CD4-positive, alpha-beta T cell (primary cell): Measurements from ENCODE around the gene SERPINI1. TPM values are rescaled to one million over a fixed set of nuclear protein-coding genes. Genes with fewer than 3 reads are reported as not detected.

ENCODE experiments used
- ATAC-seq: fragments of 200-7000 bp; cut with Tn5 transposase; one replicate; pipeline ENCODE4 v1.10.0; 2022; ENCODE audit warnings: mild to moderate bottlenecking; ENCODE audit not compliant: poor library complexity
- CTCF ChIA-PET: fragments of 350-600 bp; sonication (Branson Sonifier 250); formaldehyde crosslinking; loops from one replicate; lab custom pipeline; 2021; ENCODE audit warnings: antibody characterized with exemption, inconsistent platforms; lab: Charles Lee
- POLR2A ChIA-PET: fragments of 350-600 bp; sonication (Branson Sonifier 250); formaldehyde crosslinking; loops from one replicate; lab custom pipeline; 2021; ENCODE audit warnings: antibody characterized with exemption, inconsistent platforms; lab: Charles Lee
- DNase-seq, 14 experiments: peaks; one replicate each; pipeline ENCODE4 v3.0.0-alpha.2; 2013 to 2020; ENCODE audit warnings: mixed read lengths in 2 of 14
- H3K27ac ChIP-seq, 2 donors: one replicate each; pipeline versions ENCODE4 v1.5.1 to v1.7.0; 2013; ENCODE audit warnings: low read length in 2 of 2, low read depth in 1 of 2, mild to moderate bottlenecking in 1 of 2
- H3K27me3 ChIP-seq, 2 experiments: 1 replicate in 1 of 2; 2 replicates in 1 of 2; pipeline versions ENCODE4 v1.6.1 to v1.7.0; 2013; ENCODE audit warnings: low read length in 2 of 2, control low read depth in 1 of 2, mild to moderate bottlenecking in 1 of 2, moderate library complexity in 1 of 2; ENCODE audit not compliant: insufficient read depth in 2 of 2, control insufficient read depth in 1 of 2
- H3K36me3 ChIP-seq: one replicate; pipeline ENCODE4 v1.6.1; 2013; ENCODE audit warnings: low read length, control low read depth; ENCODE audit not compliant: insufficient read depth
- H3K4me1 ChIP-seq: one replicate; pipeline ENCODE4 v1.6.1; 2013; ENCODE audit warnings: low read length, control low read depth; ENCODE audit not compliant: insufficient read depth
- H3K4me3 ChIP-seq: one replicate; pipeline ENCODE4 v1.5.1; 2013; ENCODE audit warnings: mild to moderate bottlenecking, low read length, moderate library complexity
- H3K9me3 ChIP-seq, 2 experiments: 1 replicate in 1 of 2; 2 replicates in 1 of 2; pipeline versions ENCODE4 v1.6.1 to v1.7.0; 2013; ENCODE audit warnings: low read length in 2 of 2, mild to moderate bottlenecking in 2 of 2, control low read depth in 1 of 2, moderate library complexity in 1 of 2; ENCODE audit not compliant: control insufficient read depth in 1 of 2, insufficient read depth in 1 of 2
- H3K27ac Mint-ChIP-seq: one replicate; pipeline ENCODE4 v1.8.0; 2020; ENCODE audit warnings: mixed read lengths
- H3K27me3 Mint-ChIP-seq: one replicate; pipeline ENCODE4 v1.8.0; 2021; ENCODE audit warnings: mixed read lengths
- H3K36me3 Mint-ChIP-seq: one replicate; pipeline ENCODE4 v1.8.0; 2021; ENCODE audit warnings: low read depth, mixed read lengths
- H3K4me1 Mint-ChIP-seq: one replicate; pipeline ENCODE4 v1.8.0; 2021; ENCODE audit warnings: low read depth, mixed read lengths
- H3K4me3 Mint-ChIP-seq: one replicate; pipeline ENCODE4 v1.8.0; 2020; ENCODE audit warnings: mild to moderate bottlenecking, mixed read lengths
- H3K9me3 Mint-ChIP-seq: one replicate; pipeline ENCODE4 v1.8.0; 2020; ENCODE audit warnings: mixed read lengths
- intact Hi-C, 2 experiments: fragments of 100-400 bp; cut with DNase I in 1 of 2; cut with micrococcal nuclease in 1 of 2; formaldehyde crosslinking; loops; one replicate each; pipeline versions ENCODE4 v1.15.1 to v1.9.0; 2023 to 2025; cut with DNase I, micrococcal nuclease
- total RNA-seq, 174 experiments: library from RNA in 2 of 174; stranded (reverse) in 2 of 174; gene quantifications; one replicate each; pipeline ENCODE4 v1.2.3 and lab custom pipeline; 2021 to 2026
- TF ChIP-seq, protein P1 (sequence below): fragments of 200-600 bp; IDR thresholded peaks from one replicate; pipeline ENCODE4 v1.8.0; 2022; ENCODE audit warnings: antibody characterized with exemption, mild to moderate bottlenecking

The SERPINI1 gene
- total RNA-seq, 2 experiments from 2014 or later: 0.64 to 0.66 TPM

DNA sequence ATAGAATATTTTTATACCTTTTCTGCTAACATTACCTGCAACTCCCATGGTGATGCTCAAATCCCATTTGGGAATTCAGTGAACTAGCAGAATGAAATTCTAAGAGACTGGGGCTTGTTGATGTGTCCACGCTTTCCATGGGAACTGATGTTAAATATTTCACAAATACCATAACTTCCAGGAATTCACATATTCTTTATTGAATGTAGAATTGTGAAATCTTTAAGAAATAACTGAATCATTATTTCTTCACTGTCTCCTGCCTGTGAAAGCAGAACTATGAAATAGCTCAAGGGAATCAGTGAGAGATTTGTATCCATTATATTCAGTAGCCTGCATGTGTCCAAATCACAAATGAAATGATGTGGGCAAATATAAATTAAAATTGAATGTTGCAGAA, 130.8 kb downstream of the SERPINI1 start:
- Histone ChIP-seq H3K4me3 (no peak overlapping the region), H3K27me3 (peaks cover 0 to 3% of the 10 kb centered on the region in 2 experiments), H3K27ac (no peak overlapping the region), H3K9me3 (no peaks in the 10 kb centered on the region), H3K36me3 (no peaks in the 10 kb centered on the region), H3K4me1 (no peaks in the 10 kb centered on the region)
- ChIA-PET POLR2A (no interaction called here), CTCF (no interaction called here)
- DNase-seq: no peak
- no peak for ATAC-seq
- H3K36me3 Mint-ChIP-seq: no peaks in the 10 kb centered on the region
- H3K27ac Mint-ChIP-seq: no peak overlapping the region
- H3K9me3 Mint-ChIP-seq: no peaks in the 10 kb centered on the region
- intact Hi-C loops: no loop called here
- TF ChIP-seq, protein P1, sequence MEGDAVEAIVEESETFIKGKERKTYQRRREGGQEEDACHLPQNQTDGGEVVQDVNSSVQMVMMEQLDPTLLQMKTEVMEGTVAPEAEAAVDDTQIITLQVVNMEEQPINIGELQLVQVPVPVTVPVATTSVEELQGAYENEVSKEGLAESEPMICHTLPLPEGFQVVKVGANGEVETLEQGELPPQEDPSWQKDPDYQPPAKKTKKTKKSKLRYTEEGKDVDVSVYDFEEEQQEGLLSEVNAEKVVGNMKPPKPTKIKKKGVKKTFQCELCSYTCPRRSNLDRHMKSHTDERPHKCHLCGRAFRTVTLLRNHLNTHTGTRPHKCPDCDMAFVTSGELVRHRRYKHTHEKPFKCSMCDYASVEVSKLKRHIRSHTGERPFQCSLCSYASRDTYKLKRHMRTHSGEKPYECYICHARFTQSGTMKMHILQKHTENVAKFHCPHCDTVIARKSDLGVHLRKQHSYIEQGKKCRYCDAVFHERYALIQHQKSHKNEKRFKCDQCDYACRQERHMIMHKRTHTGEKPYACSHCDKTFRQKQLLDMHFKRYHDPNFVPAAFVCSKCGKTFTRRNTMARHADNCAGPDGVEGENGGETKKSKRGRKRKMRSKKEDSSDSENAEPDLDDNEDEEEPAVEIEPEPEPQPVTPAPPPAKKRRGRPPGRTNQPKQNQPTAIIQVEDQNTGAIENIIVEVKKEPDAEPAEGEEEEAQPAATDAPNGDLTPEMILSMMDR: no peak
- no peaks in the 10 kb centered on the region for H3K27me3 Mint-ChIP-seq
- no peak overlapping the region for H3K4me3 Mint-ChIP-seq
- H3K4me1 Mint-ChIP-seq: no peaks in the 10 kb centered on the region

DNA sequence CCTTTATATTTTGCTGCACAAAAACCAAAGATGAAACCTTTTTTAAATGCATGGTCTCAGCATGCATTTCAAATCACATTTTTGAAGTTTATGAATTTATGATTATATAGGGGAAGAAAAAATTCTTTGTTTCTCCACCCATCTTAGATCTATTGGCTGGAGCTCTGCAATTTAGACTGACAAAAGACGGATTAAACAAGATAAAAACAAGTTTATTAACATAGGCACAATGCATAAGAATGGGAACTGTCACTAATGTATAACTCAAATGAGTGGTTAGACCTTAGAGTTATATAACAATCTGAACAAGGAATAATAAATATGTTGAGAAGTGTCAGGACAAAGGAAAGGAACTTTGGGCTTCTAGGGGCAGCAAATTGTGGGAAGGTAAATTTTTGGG, 132.5 kb downstream of the SERPINI1 start:
- ChIA-PET CTCF (interaction anchor here (1.5 kb wide), 1 partner anchor 14 kb away, joined by 3 read pairs; no protein-coding TSS in a partner anchor), POLR2A (no interaction called here)
- intact Hi-C loops: no loop called here
- Mint-ChIP-seq H3K4me3 (no peak overlapping the region), H3K9me3 (no peaks in the 10 kb centered on the region), H3K4me1 (no peaks in the 10 kb centered on the region), H3K36me3 (no peaks in the 10 kb centered on the region), H3K27me3 (no peaks in the 10 kb centered on the region), H3K27ac (no peak overlapping the region)
- ATAC-seq: no peak
- Histone ChIP-seq H3K27me3 (peaks cover 0 to 3% of the 10 kb centered on the region in 2 experiments), H3K27ac (no peak overlapping the region), H3K4me1 (no peaks in the 10 kb centered on the region), H3K9me3 (no peaks in the 10 kb centered on the region), H3K36me3 (no peaks in the 10 kb centered on the region), H3K4me3 (no peak overlapping the region)
- TF ChIP-seq, protein P1: no peak
- no peak for DNase-seq

DNA sequence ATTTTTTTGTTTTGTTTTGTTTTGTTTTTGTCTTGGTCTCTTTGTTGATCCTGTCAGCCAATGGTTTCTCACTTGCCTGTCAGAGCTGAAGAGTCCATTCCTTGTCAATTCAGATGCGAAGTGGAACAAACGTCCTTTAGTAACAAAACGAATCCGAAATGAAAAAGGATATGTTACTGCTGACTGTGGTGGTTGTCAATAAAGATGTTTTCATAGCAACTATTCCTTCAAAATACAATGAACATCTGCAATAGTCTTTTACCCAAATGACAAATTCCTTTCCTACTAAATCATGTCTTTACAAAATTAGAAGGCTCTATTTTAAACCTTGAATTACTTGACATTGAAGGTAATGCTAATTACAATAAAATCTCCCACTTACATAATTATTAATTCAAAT, 134.7 kb downstream of the SERPINI1 start:
- ChIA-PET POLR2A (no interaction called here), CTCF (no interaction called here)
- Mint-ChIP-seq H3K36me3 (no peaks in the 10 kb centered on the region), H3K4me1 (no peaks in the 10 kb centered on the region), H3K4me3 (no peak overlapping the region), H3K9me3 (no peaks in the 10 kb centered on the region), H3K27ac (no peak overlapping the region), H3K27me3 (peaks cover 4% of the 10 kb centered on the region)
- no peak for DNase-seq
- intact Hi-C loops: no loop called here
- Histone ChIP-seq H3K9me3 (no peaks in the 10 kb centered on the region), H3K4me3 (no peak overlapping the region), H3K4me1 (no peaks in the 10 kb centered on the region), H3K36me3 (no peaks in the 10 kb centered on the region), H3K27ac (no peak overlapping the region), H3K27me3 (peaks cover 0 to 3% of the 10 kb centered on the region in 2 experiments)
- TF ChIP-seq, protein P1: no peak
- no peak for ATAC-seq
